ENCODE measurements around the gene SPIC.

GRCh38 chr12:101439236-101439635, 35.9 kb upstream of the SPIC start:
- TF ChIP-seq CTCF (IDR thresholded peaks at IDR 0.05): no peak
- TF ChIP-seq EZH2 (IDR thresholded peaks at IDR 0.05; ENCODE audit: borderline replicate concordance, insufficient read depth, low read depth, low read length, poor library complexity, severe bottlenecking): no peak

All from B cell (primary cell).